Astrocyte of the spinal cord (primary cell): Measurements from ENCODE around the gene HSBP1L1.
A peak's percentile ranks its signal among the peaks of the same experiment; 100 is the strongest.
"Not testable (repeated sequence)": the region's sequence is repeated elsewhere in the genome, so short reads cannot be mapped to it uniquely, and the experiment has no call there.

ENCODE experiments used
- DNase-seq: peaks from one replicate; pipeline ENCODE4 v3.0.0; 2011; ENCODE audit warnings: low read depth, low spot score
- H3K4me3 ChIP-seq: 2 replicates; pipeline ENCODE4 v1.5.1; 2011; ENCODE audit warnings: low read depth, mild to moderate bottlenecking, low read length, moderate library complexity
- in situ Hi-C: cut with HindIII; loops from 2 replicates; pipeline ENCODE4 v1.10.0; 2017; ENCODE audit warnings: low sequenced_read_pairs
- TF ChIP-seq, protein P1 (sequence below): IDR thresholded peaks from 2 replicates; pipeline ENCODE4 v1.5.1; 2012; ENCODE audit warnings: low read depth, mild to moderate bottlenecking, low read length, inconsistent platforms

HSBP1L1 gene

GRCh38 chr18:79988451-79989194 lies 24.2 kb downstream of the HSBP1L1 start, which contains the start of gene TXNL4A:
Gene TXNL4A (minus strand): TSS chr18:79988563. CDS start chr18:79988392, 171 bp downstream.
- TF ChIP-seq, protein P1, sequence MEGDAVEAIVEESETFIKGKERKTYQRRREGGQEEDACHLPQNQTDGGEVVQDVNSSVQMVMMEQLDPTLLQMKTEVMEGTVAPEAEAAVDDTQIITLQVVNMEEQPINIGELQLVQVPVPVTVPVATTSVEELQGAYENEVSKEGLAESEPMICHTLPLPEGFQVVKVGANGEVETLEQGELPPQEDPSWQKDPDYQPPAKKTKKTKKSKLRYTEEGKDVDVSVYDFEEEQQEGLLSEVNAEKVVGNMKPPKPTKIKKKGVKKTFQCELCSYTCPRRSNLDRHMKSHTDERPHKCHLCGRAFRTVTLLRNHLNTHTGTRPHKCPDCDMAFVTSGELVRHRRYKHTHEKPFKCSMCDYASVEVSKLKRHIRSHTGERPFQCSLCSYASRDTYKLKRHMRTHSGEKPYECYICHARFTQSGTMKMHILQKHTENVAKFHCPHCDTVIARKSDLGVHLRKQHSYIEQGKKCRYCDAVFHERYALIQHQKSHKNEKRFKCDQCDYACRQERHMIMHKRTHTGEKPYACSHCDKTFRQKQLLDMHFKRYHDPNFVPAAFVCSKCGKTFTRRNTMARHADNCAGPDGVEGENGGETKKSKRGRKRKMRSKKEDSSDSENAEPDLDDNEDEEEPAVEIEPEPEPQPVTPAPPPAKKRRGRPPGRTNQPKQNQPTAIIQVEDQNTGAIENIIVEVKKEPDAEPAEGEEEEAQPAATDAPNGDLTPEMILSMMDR = no peak
- in situ Hi-C loops = no loop called here
- DNase-seq = peak; percentile 87
- peak within 1 kb of the TSS; percentile 84 for H3K4me3 ChIP-seq

- in situ Hi-C loops = no loop called here
- DNase-seq = no peak
- TF ChIP-seq, protein P1 = no peak
- H3K4me3 ChIP-seq = peak overlapping the region; percentile 84
Measured at GRCh38 chr18:79989195-79989497, 24.7 kb downstream of the HSBP1L1 start.

GRCh38 chr18:79991494-79991893 lies 27.1 kb downstream of the HSBP1L1 start:
- H3K4me3 ChIP-seq = no peak overlapping the region
- no peak for DNase-seq
- TF ChIP-seq, protein P1 = no peak
- in situ Hi-C loops = no loop called here

- DNase-seq, in situ Hi-C loops, H3K4me3 ChIP-seq: not testable (repeated sequence)
Measured at GRCh38 chr18:79999701-80000100, 35.3 kb downstream of the HSBP1L1 start.

GRCh38 chr18:80000877-80001276 lies 36.4 kb downstream of the HSBP1L1 start:
- in situ Hi-C loops = no loop called here
- DNase-seq = no peak
- H3K4me3 ChIP-seq = no peak overlapping the region

DNA sequence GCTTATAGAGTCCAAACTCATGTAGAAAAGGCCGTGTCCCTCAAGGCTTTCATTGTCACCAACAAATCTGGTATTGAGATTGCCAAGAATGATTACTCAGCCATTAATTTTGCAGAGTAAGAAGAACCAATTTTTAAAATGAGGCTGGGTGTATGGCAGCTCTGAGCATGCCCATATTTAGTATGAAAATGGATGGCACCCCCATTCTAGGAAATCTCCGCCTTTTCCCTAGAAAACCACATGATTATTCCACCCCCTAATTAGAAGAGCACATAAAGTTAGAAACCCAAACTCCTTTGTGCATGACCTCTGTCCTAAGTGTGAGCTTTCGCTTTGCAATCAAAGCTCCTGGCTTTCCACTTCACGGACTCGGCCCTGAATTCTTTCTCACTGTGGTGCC lies 38.0 kb downstream of the HSBP1L1 start:
- no peak overlapping the region for H3K4me3 ChIP-seq
- TF ChIP-seq, protein P1 = no peak
- no peak for DNase-seq
- in situ Hi-C loops = no loop called here

More at GRCh38 chr18:80000877-80001276, 36.4 kb downstream of the HSBP1L1 start:
- TF ChIP-seq, protein P1 = no peak

DNA sequence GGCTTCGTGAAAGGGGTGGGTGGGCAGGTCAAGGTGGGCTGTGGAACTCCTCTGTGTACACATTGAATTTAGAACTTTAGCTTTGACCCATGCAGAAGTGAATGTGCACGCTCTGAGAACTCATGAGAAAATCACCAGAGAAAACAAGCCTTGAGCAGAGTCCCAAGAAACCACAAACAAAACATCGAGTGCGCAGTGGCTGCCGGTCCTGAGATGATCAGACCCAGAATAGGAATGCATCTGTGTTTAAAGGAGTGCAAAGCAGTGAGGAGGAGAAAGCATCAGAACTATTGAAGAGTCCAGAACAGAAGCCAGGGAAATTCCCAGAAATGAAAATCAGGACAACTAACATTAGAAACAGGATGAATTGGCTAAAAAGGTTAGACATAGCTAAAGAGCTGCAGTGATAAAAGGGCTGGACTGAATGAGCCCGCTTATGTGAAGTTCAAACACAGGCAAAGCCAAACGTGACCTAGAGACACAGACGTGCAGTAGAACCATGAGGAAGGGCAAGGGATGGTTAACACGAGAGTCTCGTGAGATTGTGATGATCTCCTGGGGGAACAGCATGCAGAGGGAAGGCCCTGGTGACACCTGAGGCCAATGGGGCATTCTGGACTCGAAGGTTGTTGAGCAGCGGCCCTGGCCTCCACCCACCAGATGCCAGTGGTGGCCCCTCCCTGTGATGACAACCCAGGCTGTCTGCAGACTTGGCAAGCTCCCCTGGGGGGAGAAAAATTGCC lies 40.3 kb downstream of the HSBP1L1 start:
- H3K4me3 ChIP-seq = no peak overlapping the region
- DNase-seq = no peak
- in situ Hi-C loops = no loop called here
- TF ChIP-seq, protein P1 = no peak
